A172 (cell line): Measurements from ENCODE around the gene TSGA10IP. TPM values are rescaled to one million over a fixed set of nuclear protein-coding genes. Genes with fewer than 3 reads are reported as not detected.

ENCODE experiments used
- DNase-seq: peaks from one replicate; pipeline ENCODE4 v3.0.0-alpha.2; 2015; ENCODE audit warnings: low spot score
- total RNA-seq: library from RNA; depleted of rRNA; stranded (reverse); fragments of >200 nt; shearing (Covaris generic); gene quantifications from 2 replicates; pipeline ENCODE4 v1.2.3, GENCODE V29; 2014

Gene TSGA10IP
- total RNA-seq, 1 experiment from 2014 or later, result not detected

- DNase-seq, result no peak
These were observed 27.7 kb upstream of the TSGA10IP start for GRCh38 chr11:65917434-65918210.

GRCh38 chr11:65918211-65919140 lies 26.8 kb upstream of the TSGA10IP start, which contains the start of gene C11orf68:
Gene C11orf68, minus strand, starts transcription at chr11:65919062. Its CDS starts 31 bp downstream, at chr11:65919031.
- no peak for DNase-seq

- DNase-seq, result peak; percentile 93
These were observed 26.1 kb upstream of the TSGA10IP start, which contains the start of gene DRAP1 for GRCh38 chr11:65919141-65919572. Gene DRAP1, plus strand, starts transcription at chr11:65919426. Its CDS starts 76 bp downstream, at chr11:65919502.

DNA sequence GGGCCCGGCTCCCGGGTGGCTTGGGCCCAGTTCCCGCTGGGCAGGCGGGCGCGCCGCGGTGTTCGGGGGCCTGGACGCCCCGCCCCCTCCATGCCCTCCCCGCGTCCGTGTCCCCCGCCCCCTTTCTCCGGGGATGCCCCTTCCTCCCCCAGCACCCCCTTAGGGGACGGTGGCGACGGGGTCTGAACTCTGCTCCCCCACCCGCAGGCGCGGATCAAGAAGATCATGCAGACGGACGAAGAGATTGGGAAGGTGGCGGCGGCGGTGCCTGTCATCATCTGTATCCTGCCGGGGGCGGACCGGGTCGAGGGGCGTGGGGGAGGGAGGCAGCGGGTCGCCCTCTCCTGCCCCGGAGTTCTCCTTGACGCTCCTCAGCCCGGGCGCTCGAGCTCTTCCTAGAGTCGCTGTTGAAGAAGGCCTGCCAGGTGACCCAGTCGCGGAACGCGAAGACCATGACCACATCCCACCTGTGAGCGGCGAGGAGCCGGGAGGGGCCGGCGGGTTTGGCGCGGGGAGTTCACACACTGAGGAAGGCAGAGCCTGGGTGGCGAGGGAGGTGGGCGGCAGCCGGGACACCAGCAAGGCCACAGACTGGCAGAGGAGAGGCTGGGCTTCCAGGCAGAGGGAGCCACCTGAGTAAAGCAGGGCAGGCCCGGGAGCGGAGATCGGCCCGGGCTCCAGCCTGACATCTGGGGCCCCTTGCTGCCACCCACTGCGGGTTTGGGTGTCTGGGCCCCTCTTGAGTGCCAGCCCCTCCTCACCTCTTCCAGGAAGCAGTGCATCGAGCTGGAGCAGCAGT lies 25.5 kb upstream of the TSGA10IP start:
- no peak for DNase-seq

- DNase-seq, result no peak
These were observed 24.9 kb upstream of the TSGA10IP start for GRCh38 chr11:65920372-65920802.

- no peak for DNase-seq
These were observed 24.2 kb upstream of the TSGA10IP start for GRCh38 chr11:65921033-65921555.

DNA sequence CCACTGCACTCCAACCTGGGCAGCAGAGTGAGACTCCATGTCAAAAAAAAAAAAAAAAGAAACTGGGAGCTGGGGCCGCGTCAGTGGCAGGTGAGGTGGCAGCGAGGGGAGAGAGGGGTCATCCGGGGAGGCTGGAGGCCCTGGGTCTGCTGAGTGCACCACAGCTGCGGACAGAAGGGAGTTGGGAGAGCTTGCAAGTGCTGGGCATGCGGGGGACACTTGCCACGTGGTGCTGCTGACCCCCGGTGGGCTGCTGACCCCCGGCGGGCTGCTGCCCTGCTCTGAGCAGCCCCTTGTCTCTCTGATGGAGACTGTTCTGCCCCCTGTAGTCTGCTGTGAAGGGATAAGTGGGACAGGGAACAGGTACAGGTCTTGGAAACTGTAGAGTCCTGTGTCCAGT lies 23.4 kb upstream of the TSGA10IP start:
- DNase-seq, result no peak

GRCh38 chr11:65922565-65922964 lies 22.7 kb upstream of the TSGA10IP start:
- no peak for DNase-seq

- no peak for DNase-seq
These were observed 19.9 kb upstream of the TSGA10IP start for GRCh38 chr11:65925397-65925796.

DNA sequence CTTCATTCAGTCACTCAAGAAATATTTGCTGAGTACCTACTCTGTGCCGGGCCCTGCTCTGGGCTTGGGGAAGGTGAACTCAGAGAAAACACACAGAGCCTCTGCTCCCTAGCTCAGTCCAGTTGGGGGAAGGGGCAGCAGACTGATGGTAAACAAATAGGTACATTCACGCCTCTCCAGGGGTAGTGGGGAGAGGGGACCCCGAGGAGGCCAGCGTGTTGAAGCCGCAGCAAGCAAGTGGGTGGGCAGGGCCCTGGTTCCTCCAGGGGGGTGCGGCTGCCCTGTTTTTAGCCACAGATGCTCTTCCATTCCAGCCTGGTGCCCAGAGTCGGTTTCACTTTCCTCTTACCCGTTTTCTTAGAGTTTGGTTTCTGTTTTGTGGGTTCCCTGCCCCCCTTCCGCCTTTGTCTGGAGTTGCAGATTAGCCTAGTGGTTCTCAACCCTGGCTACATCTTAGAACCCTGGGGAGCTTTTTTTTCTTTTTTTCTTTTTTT lies 17.3 kb upstream of the TSGA10IP start:
- DNase-seq, result no peak

- no peak for DNase-seq
These were observed 16.6 kb upstream of the TSGA10IP start for GRCh38 chr11:65928667-65929066.

- DNase-seq, result no peak
These were observed 13.3 kb upstream of the TSGA10IP start for GRCh38 chr11:65931773-65932557.

- no peak for DNase-seq
These were observed 12.7 kb upstream of the TSGA10IP start for GRCh38 chr11:65932558-65932919.

DNA sequence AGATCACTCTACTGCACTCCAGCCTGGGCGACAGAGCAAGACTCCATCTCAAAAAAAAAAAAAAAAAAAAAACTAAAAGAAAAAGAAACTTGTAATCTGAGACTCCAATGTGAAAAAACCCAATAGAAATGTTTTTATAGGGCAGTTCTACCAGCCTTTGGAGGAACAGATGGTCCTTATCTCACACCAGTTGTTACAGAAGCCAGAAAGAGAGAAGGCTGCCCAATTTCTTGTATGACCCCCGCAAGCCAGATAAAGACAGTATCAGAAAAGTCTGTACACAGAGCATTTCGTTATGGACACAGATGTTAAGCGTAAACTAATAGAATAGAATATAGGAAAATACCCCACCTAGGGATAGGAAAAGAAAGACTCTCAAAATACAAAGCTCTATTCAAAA lies 11.3 kb upstream of the TSGA10IP start:
- no peak for DNase-seq

GRCh38 chr11:65937766-65938165 lies 7.5 kb upstream of the TSGA10IP start:
- no peak for DNase-seq

GRCh38 chr11:65941720-65942310 lies 3.5 kb upstream of the TSGA10IP start:
- DNase-seq, result no peak

- no peak for DNase-seq
These were observed 2.7 kb upstream of the TSGA10IP start for GRCh38 chr11:65942531-65942930.

DNA sequence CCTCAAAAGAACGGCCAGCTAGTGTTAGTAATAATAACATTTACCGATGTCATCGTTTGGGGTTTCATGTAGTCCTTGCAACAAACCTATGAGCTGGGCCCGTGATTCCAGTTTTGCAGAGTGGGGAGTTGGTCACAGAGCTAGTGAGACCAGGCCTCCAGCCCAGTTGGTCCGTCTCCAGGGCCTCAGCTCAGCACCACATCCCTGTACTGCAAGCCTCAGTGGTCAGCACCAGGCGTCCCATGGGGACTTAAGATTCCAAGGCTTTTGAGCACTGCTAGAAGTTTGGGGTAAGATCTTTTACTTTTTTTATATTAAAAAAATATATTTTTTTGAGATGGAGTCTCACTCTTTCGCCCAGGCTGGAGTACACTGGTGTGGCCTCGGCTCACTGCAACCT lies 1.1 kb upstream of the TSGA10IP start:
- DNase-seq, result no peak

DNA sequence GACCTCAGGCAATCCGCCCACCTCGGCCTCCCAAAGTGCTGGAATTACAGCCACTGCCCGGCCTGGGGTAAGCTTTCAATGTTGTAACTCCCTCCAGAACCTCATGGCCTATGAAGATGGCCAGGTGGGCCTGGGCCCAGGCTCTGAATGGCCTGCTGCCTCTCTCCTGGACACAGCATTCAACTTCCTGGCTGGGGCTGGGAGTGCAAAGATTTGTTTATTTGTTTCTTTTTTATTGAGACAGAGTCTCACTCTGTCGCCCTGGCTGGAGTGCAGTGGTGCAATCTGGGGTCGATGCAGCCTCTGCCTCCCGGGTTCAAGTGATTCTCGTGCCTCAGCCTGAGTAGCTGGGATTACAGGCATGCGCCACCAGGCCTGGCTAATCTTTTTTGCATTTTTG lies 513 bp upstream of the TSGA10IP start:
- DNase-seq, result no peak

DNA sequence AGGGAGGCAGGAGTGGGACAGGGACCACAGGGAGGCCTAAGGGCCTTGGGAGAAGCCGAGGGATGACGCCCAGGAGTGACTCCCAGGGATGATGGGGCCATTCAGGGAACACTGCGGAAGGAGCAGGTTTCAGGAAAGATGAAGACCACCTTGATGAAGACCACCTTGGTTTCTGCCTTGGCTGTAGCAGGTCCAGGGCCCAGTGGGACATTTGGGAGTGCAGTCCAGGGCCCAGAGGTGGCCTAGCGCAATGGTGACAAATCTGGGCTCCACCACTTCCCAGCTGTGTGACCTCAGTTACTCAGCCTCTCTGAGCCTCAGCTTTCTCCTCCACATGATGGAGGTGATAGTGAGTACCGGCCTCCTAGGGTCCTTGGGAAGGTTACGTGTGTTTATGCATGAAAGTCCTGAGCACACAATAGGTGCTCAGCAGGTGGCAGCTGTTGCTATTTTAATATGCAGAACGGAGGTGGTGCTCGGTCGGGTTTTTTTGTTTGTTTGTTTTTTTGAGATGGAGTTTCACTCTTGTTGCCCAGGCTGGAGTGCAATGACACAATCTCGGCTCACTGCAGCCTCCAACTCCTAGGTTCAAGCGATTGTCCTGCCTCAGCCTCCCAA lies 770 bp downstream of the TSGA10IP start:
- DNase-seq, result no peak
